HEK293T (cell line): ENCODE results near the gene SMKR1.

Experiments used
- CTCF ChIA-PET: fragments of 350-600 bp; formaldehyde crosslinking; extraction: SDS; loops from one replicate; lab custom pipeline; 2021; ENCODE audit warnings: antibody characterized with exemption, inconsistent platforms; lab: Yijun Ruan, JAX
- POLR2A ChIA-PET: fragments of 350-600 bp; formaldehyde crosslinking; extraction: SDS; loops from one replicate; lab custom pipeline; 2020; ENCODE audit warnings: antibody characterized with exemption, inconsistent platforms; lab: Yijun Ruan, JAX
- DNase-seq: peaks from one replicate; pipeline ENCODE4 v3.0.0; 2012; ENCODE audit warnings: mixed read lengths; ENCODE audit errors: extremely low spot score
- ARNT ChIP-seq: fragments of 450-650 bp; IDR thresholded peaks from 2 replicates; pipeline ENCODE4 v1.6.1; 2017; ENCODE audit warnings: mild to moderate bottlenecking
- BHLHE40 ChIP-seq: fragments of 450-650 bp; IDR thresholded peaks from 2 replicates; pipeline ENCODE4 v1.6.1; 2016; ENCODE audit warnings: mild to moderate bottlenecking, moderate library complexity, borderline replicate concordance
- CTBP1 ChIP-seq: fragments of 450-650 bp; IDR thresholded peaks from 2 replicates; pipeline ENCODE4 v1.6.1; 2016; ENCODE audit warnings: borderline replicate concordance
- ELF4 ChIP-seq: fragments of 450-650 bp; IDR thresholded peaks from 2 replicates; pipeline ENCODE4 v1.6.1; 2017; ENCODE audit warnings: antibody characterized with exemption
- FOXA1 ChIP-seq: fragments of 450-650 bp; IDR thresholded peaks from 2 replicates; pipeline ENCODE4 v1.6.1; 2016; ENCODE audit warnings: mild to moderate bottlenecking
- FOXK2 ChIP-seq: fragments of 450-650 bp; IDR thresholded peaks from 2 replicates; pipeline ENCODE4 v1.6.1; 2016; ENCODE audit warnings: mild to moderate bottlenecking
- FOXM1 ChIP-seq: fragments of 450-650 bp; IDR thresholded peaks from 2 replicates; pipeline ENCODE4 v1.6.1; 2017; ENCODE audit warnings: mild to moderate bottlenecking, borderline replicate concordance
- HDGF ChIP-seq: fragments of 450-650 bp; IDR thresholded peaks from 2 replicates; pipeline ENCODE4 v1.6.1; 2017; ENCODE audit warnings: antibody characterized with exemption, borderline replicate concordance
- L3MBTL2 ChIP-seq: fragments of 450-650 bp; conservative IDR thresholded peaks from 2 replicates; pipeline ENCODE4 v1.6.1; 2016; ENCODE audit warnings: mild to moderate bottlenecking
- LEF1 ChIP-seq: fragments of 450-650 bp; IDR thresholded peaks from 2 replicates; pipeline ENCODE4 v1.6.1; 2017; ENCODE audit warnings: mild to moderate bottlenecking, borderline replicate concordance
- NFRKB ChIP-seq: fragments of 450-650 bp; IDR thresholded peaks from 2 replicates; pipeline ENCODE4 v1.6.1; 2016; ENCODE audit warnings: mild to moderate bottlenecking, moderate library complexity
- SP1 ChIP-seq: fragments of 450-650 bp; IDR thresholded peaks from 2 replicates; pipeline ENCODE4 v1.6.1; 2017
- SUZ12 ChIP-seq: fragments of 450-650 bp; IDR thresholded peaks from 2 replicates; pipeline ENCODE4 v1.6.1; 2016; ENCODE audit warnings: mild to moderate bottlenecking
- TARDBP ChIP-seq: fragments of 450-650 bp; IDR thresholded peaks from 2 replicates; pipeline ENCODE4 v1.6.1; 2016
- ZNF384 ChIP-seq: fragments of 450-650 bp; IDR thresholded peaks from 2 replicates; pipeline ENCODE4 v1.6.1; 2016
- TF ChIP-seq, protein P1 (sequence below): fragments of 450-650 bp; IDR thresholded peaks from 2 replicates; pipeline ENCODE4 v1.6.1; 2016

The SMKR1 gene

DNA sequence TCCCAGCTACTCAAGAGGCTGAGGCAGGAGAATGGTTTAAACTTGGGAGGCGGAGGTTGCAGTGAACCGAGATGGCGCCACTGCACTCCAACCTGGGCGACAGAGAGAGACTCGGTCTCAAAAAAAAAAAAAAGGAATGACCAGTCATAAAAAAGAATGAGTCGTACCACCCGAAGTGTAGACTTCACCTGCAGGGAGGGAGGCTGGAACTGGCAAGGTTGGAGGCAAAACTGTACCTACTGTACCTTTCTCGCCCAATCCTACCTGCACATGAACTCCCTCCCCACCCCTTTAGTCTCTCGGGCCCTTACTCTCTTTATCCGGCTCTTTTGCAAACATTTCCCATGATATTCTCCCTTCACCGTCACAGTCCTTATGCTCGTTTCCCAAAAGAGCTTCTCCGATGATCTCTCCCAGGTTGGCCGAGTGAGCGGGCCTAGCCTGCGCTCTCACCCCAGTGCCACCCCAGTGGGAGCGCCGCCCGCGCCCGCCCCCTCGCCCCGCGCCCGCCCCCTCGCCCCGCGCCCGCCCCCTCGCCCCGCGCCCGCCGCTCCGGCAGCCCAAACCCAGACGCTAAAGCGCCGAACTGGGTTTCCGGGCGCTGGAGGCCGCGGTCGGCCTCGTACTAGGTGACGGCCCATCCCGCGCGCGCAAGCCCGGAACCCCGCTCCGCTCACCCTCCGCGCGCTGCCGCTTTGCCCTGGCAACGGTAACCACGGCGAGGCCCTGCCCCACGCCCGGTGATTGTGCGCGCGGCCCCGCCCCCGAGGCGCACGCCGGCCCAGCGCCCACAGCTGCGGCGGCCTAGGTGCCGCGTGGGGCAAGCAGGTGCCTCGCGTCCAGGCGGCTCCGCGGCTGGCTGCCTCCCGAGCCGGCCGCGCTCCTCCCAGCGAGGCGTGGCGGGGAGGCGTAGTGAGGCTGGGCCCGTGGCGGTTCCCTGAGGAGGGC lies at the start of gene SMKR1:
Gene SMKR1 (plus strand): TSS at position 772 of the 948 bp plus-strand sequence. CDS start 294 bp downstream, outside the sequence.
- CTCF ChIA-PET: interaction anchor here (0.6 kb wide), 1 partner anchor 279 kb away, joined by 5 read pairs; no protein-coding TSS in a partner anchor
- peak; percentile 85 for DNase-seq
- TF ChIP-seq NFRKB (no peak), ZNF384 (peak; percentile 80), FOXK2 (no peak), SUZ12 (no peak), HDGF (no peak), FOXA1 (no peak), ARNT (no peak), L3MBTL2 (no peak), FOXM1 (no peak), TARDBP (no peak), BHLHE40 (no peak), SP1 (no peak), LEF1 (0 out of 2 replicates have a peak, but pooled peaks have one; percentile 58), CTBP1 (no peak)
- POLR2A ChIA-PET: no interaction called here

DNA sequence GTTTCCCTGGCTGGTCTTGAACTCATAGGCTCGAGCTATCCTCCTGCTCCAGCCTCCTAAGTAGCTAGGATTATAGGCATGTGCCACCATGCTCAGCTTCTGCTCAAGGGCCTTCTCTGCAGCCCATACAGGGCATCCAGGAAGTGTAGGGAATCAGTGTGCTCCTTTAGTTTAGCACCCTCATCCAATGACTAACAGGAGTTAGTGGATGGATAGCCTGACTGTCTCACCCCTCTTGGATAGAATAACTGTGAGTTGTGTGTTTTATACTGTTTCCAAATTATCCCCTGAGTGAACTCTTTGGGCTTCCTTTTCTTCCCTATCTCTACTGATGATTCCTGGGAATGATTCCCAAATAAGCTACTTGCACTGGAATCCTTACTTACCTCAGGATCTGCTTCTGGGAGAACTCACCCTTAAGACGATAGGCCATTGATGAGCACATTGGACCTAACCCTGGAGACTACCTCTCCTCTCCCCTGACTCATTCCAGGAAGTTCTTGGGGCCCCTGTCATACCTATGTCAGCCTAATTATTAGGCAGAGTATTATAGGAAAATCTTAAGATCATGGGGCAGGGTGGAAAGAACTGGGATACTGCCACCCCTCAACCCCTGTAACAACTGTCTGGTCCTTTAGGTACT lies 49.6 kb upstream of the SMKR1 start:
- TF ChIP-seq, protein P1, sequence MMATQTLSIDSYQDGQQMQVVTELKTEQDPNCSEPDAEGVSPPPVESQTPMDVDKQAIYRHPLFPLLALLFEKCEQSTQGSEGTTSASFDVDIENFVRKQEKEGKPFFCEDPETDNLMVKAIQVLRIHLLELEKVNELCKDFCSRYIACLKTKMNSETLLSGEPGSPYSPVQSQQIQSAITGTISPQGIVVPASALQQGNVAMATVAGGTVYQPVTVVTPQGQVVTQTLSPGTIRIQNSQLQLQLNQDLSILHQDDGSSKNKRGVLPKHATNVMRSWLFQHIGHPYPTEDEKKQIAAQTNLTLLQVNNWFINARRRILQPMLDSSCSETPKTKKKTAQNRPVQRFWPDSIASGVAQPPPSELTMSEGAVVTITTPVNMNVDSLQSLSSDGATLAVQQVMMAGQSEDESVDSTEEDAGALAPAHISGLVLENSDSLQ: no peak
- TF ChIP-seq HDGF: no peak
- CTCF ChIA-PET: no interaction called here
- POLR2A ChIA-PET: interaction anchor here (0.8 kb wide), 1 partner anchor 18 kb away, joined by 3 read pairs; the partner anchor contains the start of gene STRIP2
- no peak for DNase-seq

DNA sequence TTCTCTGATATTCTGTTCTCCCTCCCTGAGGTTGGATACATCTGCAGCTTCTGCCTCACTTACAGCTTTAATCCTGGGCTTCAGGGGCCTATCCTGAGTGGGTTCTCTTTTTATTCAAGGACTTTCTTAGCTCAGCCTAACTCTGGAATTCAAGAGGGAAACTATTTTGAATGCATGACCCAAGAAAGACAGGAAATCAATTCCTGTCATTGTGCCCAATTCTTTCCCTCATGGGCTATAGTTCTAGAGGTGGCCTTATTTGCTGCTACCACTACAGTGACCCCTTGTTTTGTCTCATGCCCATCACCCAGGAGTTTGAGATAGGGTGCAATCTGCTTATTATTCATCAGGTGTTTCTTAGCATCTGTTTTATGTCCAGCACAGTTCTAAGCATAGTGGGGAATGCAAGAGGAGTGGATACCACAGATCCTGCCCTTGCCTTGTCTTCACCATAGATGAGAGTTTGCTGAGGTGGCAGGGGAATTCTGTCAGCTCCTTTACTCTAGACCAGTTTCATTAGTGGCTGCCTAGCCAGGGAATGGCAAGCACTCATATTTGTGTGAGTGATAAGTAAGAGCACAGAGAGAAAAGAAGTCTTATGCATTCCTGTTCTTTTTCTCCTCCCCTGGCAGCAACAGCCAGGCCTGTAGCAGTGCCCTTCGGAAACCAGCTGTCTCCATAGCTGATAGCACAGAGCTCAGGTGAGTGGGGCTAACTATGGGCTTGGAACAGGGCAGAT lies 48.7 kb upstream of the SMKR1 start:
- ChIA-PET POLR2A (no interaction called here), CTCF (interaction anchor here (0.6 kb wide), 1 partner anchor 19 kb away, joined by 4 read pairs; the partner anchor contains the start of gene STRIP2)
- TF ChIP-seq NFRKB: no peak
- no peak for TF ChIP-seq FOXA1
- TF ChIP-seq, protein P1: no peak
- no peak for DNase-seq

DNA sequence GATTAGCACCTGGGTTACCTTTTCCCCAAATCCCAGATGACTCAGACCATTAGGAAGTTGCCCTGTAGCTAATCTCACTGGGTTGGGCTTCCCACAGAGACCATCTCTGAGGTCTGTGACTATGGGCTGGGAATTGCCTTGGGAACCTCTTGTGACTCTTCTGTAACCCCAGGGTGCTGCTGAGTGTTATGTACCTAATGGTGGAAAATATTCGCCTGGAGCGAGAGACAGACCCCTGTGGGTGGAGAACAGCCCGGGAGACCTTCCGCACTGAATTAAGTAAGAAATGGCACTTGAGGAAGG lies 48.1 kb upstream of the SMKR1 start:
- ChIA-PET CTCF (interaction anchor here (0.6 kb wide), 1 partner anchor 20 kb away, joined by 4 read pairs; the partner anchor contains the start of gene STRIP2), POLR2A (interaction anchor here (1.3 kb wide), 1 partner anchor 20 kb away, joined by 4 read pairs; the partner anchor contains the start of gene STRIP2)
- DNase-seq: no peak
- TF ChIP-seq FOXK2 (no peak), HDGF (no peak), TARDBP (no peak), ELF4 (no peak), CTBP1 (no peak), NFRKB (no peak), SUZ12 (no peak), FOXA1 (no peak), ARNT (no peak), L3MBTL2 (no peak), BHLHE40 (no peak)

DNA sequence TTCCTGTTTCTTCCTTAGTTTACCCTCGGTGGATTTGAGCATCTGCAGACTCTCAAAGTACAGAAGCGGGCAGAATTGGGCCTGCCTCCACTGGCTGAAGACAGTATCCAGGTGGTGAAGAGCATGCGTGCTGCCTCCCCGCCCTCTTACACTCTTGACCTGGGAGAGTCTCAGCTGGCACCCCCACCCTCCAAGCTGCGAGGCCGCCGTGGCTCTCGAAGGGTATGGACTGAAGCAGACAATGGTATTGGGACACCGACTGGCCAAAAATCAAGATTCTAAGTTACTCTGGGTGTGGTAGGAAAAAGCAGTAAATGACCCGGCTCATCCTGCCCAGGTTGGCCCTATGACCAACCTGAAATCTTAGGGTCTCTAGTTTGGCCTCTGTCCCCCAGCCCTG lies 45.9 kb upstream of the SMKR1 start:
- no peak for TF ChIP-seq NFRKB
- no peak for TF ChIP-seq FOXA1
- TF ChIP-seq ZNF384: no peak
- no peak for TF ChIP-seq BHLHE40
- no peak for TF ChIP-seq HDGF
- TF ChIP-seq, protein P1: no peak
- no peak for TF ChIP-seq TARDBP
- no peak for TF ChIP-seq ELF4
- TF ChIP-seq SUZ12: no peak
- no peak for TF ChIP-seq LEF1
- TF ChIP-seq FOXK2: no peak
- no peak for TF ChIP-seq L3MBTL2
- no peak for TF ChIP-seq FOXM1
- TF ChIP-seq SP1: no peak
- TF ChIP-seq ARNT: no peak
- no peak for TF ChIP-seq CTBP1
- ChIA-PET CTCF (no interaction called here), POLR2A (no interaction called here)
- no peak for DNase-seq

DNA sequence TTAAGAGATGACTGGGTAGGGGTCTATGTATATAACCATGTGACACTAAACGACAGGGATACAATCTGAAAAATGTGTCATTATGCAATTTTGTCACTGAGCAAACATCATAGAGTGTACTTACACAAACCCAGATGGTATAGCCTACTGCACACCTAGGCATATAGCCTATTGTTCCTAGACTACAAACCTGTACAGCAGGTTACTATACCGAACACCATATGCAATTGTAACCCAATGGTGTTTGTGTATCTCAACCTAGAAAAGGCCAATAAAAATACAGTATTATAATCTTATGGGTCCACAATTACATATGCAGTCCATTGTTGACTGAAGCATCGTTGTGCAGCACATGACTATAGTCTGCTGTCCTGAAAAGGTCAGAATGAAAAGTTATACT lies 45.2 kb upstream of the SMKR1 start:
- no peak for TF ChIP-seq ZNF384
- TF ChIP-seq SP1: no peak
- no peak for TF ChIP-seq SUZ12
- CTCF ChIA-PET: no interaction called here
- POLR2A ChIA-PET: no interaction called here
- DNase-seq: no peak
